Breast epithelium (tissue), 4 donors: ENCODE results near the gene IGFBP7. TPM values are rescaled to one million over a fixed set of nuclear protein-coding genes. Genes with fewer than 3 reads are reported as not detected.
A peak's percentile ranks its signal among the peaks of the same experiment; 100 is the strongest.

Source experiments
- DNase-seq, 2 donors: peaks; one replicate each; pipeline ENCODE4 v3.0.0-alpha.2; 2019; ENCODE audit warnings: low spot score in 2 of 2
- H3K27ac ChIP-seq, 2 donors: fragments of 200-600 bp; sonication (generic) in 1 of 2; one replicate each; pipeline ENCODE4 v1.5.1; 2016 to 2019; ENCODE audit warnings: mild to moderate bottlenecking in 1 of 2
- H3K27me3 ChIP-seq, 2 donors: fragments of 200-600 bp; sonication (generic) in 1 of 2; one replicate each; pipeline versions ENCODE4 v1.5.1 to v1.6.0; 2017 to 2019; ENCODE audit warnings: control low read depth in 1 of 2, mild to moderate bottlenecking in 1 of 2
- H3K36me3 ChIP-seq: fragments of 200-600 bp; one replicate; pipeline ENCODE4 v1.5.1; 2019
- H3K4me1 ChIP-seq, 2 donors: fragments of 200-600 bp; sonication (generic); one replicate each; pipeline ENCODE4 v1.5.1; 2016 to 2019; ENCODE audit warnings: control low read depth in 1 of 2
- H3K4me3 ChIP-seq, 3 donors: fragments of 200-600 bp; sonication (generic); 1 replicate in 2 of 3; 2 replicates in 1 of 3; pipeline ENCODE4 v1.5.1; 2016 to 2019; ENCODE audit warnings: mild to moderate bottlenecking in 3 of 3, moderate library complexity in 2 of 3
- H3K9me3 ChIP-seq, 2 donors: fragments of 200-600 bp; sonication (generic) in 1 of 2; one replicate each; pipeline ENCODE4 v1.5.1; 2016 to 2019; ENCODE audit warnings: control low read depth in 1 of 2
- CTCF ChIP-seq, 3 donors: fragments of 450-650 bp; IDR thresholded peaks; one replicate each; pipeline ENCODE4 v1.5.1; 2016 to 2017; ENCODE audit warnings: antibody characterized with exemption in 3 of 3, mild to moderate bottlenecking in 3 of 3, moderate library complexity in 3 of 3
- POLR2A ChIP-seq: fragments of 450-650 bp; IDR thresholded peaks from one replicate; pipeline ENCODE4 v1.6.1; 2016; ENCODE audit warnings: antibody characterized with exemption, mild to moderate bottlenecking, moderate library complexity
- POLR2AphosphoS5 ChIP-seq, 3 donors: sonication (generic); formaldehyde crosslinking; IDR thresholded peaks; one replicate each; pipeline ENCODE4 v1.6.1; 2017; ENCODE audit warnings: antibody characterized with exemption in 3 of 3
- intact Hi-C: fragments of 100-400 bp; cut with DNase I; formaldehyde crosslinking; loops from one replicate; pipeline ENCODE4 v1.15.1; 2023; ENCODE audit warnings: low total_unique reads
- total RNA-seq, 3 donors: library from RNA; depleted of rRNA; stranded (reverse); fragments of >200 nt; gene quantifications; one replicate each; pipeline ENCODE4 v1.1.0, GENCODE V29; 2016

The IGFBP7 gene
- total RNA-seq, 3 donors from 2014 or later = 205 to 769 (median 622) TPM

GRCh38 chr4:57131849-57132742, 21.9 kb upstream of the IGFBP7 start:
- TF ChIP-seq POLR2AphosphoS5 (IDR thresholded peaks at IDR 0.05) (no peak), CTCF (IDR thresholded peaks at IDR 0.05) (no peak), POLR2A (no peak)
- H3K27ac ChIP-seq = peak overlapping the region in 1 of 2 donors; percentile 14
- peak overlapping the region in 1 of 3 donors; percentile 7 for H3K4me3 ChIP-seq
- intact Hi-C loops = no loop called here
- peak in 1 of 2 donors; percentile 72 for DNase-seq
- H3K4me1 ChIP-seq = no peaks in the 10 kb centered on the region
- no peaks in the 10 kb centered on the region for H3K36me3 ChIP-seq
- H3K27me3 ChIP-seq = no peaks in the 10 kb centered on the region
- peaks cover 0 to 3% of the 10 kb centered on the region in 2 donors for H3K9me3 ChIP-seq

GRCh38 chr4:57129477-57129876, 19.3 kb upstream of the IGFBP7 start:
- no peak for DNase-seq
- intact Hi-C loops = no loop called here
- no peak overlapping the region for H3K4me3 ChIP-seq
- TF ChIP-seq POLR2A (no peak), POLR2AphosphoS5 (IDR thresholded peaks at IDR 0.05) (no peak), CTCF (IDR thresholded peaks at IDR 0.05) (no peak)
- no peaks in the 10 kb centered on the region for H3K27me3 ChIP-seq
- H3K9me3 ChIP-seq = peaks cover 0 to 3% of the 10 kb centered on the region in 2 donors
- no peaks in the 10 kb centered on the region for H3K36me3 ChIP-seq
- no peaks in the 10 kb centered on the region for H3K4me1 ChIP-seq
- H3K27ac ChIP-seq = no peak overlapping the region

GRCh38 chr4:57127361-57127760, 17.2 kb upstream of the IGFBP7 start:
- Histone ChIP-seq H3K9me3 (peaks cover 3 to 4% of the 10 kb centered on the region in 2 donors), H3K4me3 (no peak overlapping the region), H3K27ac (no peak overlapping the region), H3K36me3 (no peaks in the 10 kb centered on the region), H3K27me3 (no peaks in the 10 kb centered on the region), H3K4me1 (no peaks in the 10 kb centered on the region)
- DNase-seq = no peak
- intact Hi-C loops = no loop called here
- TF ChIP-seq POLR2AphosphoS5 (IDR thresholded peaks at IDR 0.05) = no peak
- TF ChIP-seq CTCF (IDR thresholded peaks at IDR 0.05) = no peak
- TF ChIP-seq POLR2A = no peak

GRCh38 chr4:57125996-57126395, 15.8 kb upstream of the IGFBP7 start:
- no peak overlapping the region for H3K4me3 ChIP-seq
- no peak for DNase-seq
- TF ChIP-seq POLR2A = no peak
- TF ChIP-seq CTCF (IDR thresholded peaks at IDR 0.05) = no peak
- no peak for TF ChIP-seq POLR2AphosphoS5 (IDR thresholded peaks at IDR 0.05)
- no peaks in the 10 kb centered on the region for H3K4me1 ChIP-seq
- intact Hi-C loops = no loop called here
- peaks cover 3 to 4% of the 10 kb centered on the region in 2 donors for H3K9me3 ChIP-seq
- H3K27ac ChIP-seq = no peak overlapping the region
- no peaks in the 10 kb centered on the region for H3K27me3 ChIP-seq
- no peaks in the 10 kb centered on the region for H3K36me3 ChIP-seq

GRCh38 chr4:57124145-57124544, 14.0 kb upstream of the IGFBP7 start:
- H3K27ac ChIP-seq = no peak overlapping the region
- TF ChIP-seq CTCF (IDR thresholded peaks at IDR 0.05) (no peak), POLR2A (no peak), POLR2AphosphoS5 (IDR thresholded peaks at IDR 0.05) (no peak)
- H3K4me3 ChIP-seq = no peak overlapping the region
- intact Hi-C loops = no loop called here
- peaks cover 3 to 4% of the 10 kb centered on the region in 2 donors for H3K9me3 ChIP-seq
- no peaks in the 10 kb centered on the region for H3K36me3 ChIP-seq
- H3K4me1 ChIP-seq = no peaks in the 10 kb centered on the region
- no peaks in the 10 kb centered on the region for H3K27me3 ChIP-seq
- DNase-seq = no peak
